ENCODE measurements around the gene RGSL1.

The RGSL1 gene

GRCh38 chr1:182595641-182596240 lies 145.8 kb downstream of the RGSL1 start:
- no peak for TF ChIP-seq FOXP2 (optimal IDR thresholded peaks at IDR 0.05; ENCODE audit: borderline replicate concordance, extremely low read depth, extremely low read length, insufficient read depth)
- no peak for TF ChIP-seq SIN3A (IDR thresholded peaks at IDR 0.05; ENCODE audit: borderline replicate concordance, insufficient read depth, low read length)
- no peak for TF ChIP-seq REST (IDR thresholded peaks at IDR 0.05; ENCODE audit: insufficient read depth in 1 of 2, low read depth in 2 of 2, low read length in 2 of 2)
- no peak for TF ChIP-seq POLR2AphosphoS5 (IDR thresholded peaks at IDR 0.05; ENCODE audit: low read depth, low read length)
- no peak for TF ChIP-seq TAF1 (IDR thresholded peaks at IDR 0.05; ENCODE audit: borderline replicate concordance, insufficient read depth, low read length)

GRCh38 chr1:182596934-182597333 lies 147.0 kb downstream of the RGSL1 start:
- TF ChIP-seq REST (IDR thresholded peaks at IDR 0.05; ENCODE audit: insufficient read depth in 1 of 2, low read depth in 2 of 2, low read length in 2 of 2) (no peak), POLR2AphosphoS5 (IDR thresholded peaks at IDR 0.05; ENCODE audit: low read depth, low read length) (no peak), TAF1 (IDR thresholded peaks at IDR 0.05; ENCODE audit: borderline replicate concordance, insufficient read depth, low read length) (no peak), FOXP2 (optimal IDR thresholded peaks at IDR 0.05; ENCODE audit: borderline replicate concordance, extremely low read depth, extremely low read length, insufficient read depth) (no peak), SIN3A (IDR thresholded peaks at IDR 0.05; ENCODE audit: borderline replicate concordance, insufficient read depth, low read length) (no peak)

- no peak for TF ChIP-seq SIN3A (IDR thresholded peaks at IDR 0.05; ENCODE audit: borderline replicate concordance, insufficient read depth, low read length)
- no peak for TF ChIP-seq FOXP2 (optimal IDR thresholded peaks at IDR 0.05; ENCODE audit: borderline replicate concordance, extremely low read depth, extremely low read length, insufficient read depth)
- TF ChIP-seq TAF1 (IDR thresholded peaks at IDR 0.05; ENCODE audit: borderline replicate concordance, insufficient read depth, low read length), result no peak
- TF ChIP-seq POLR2AphosphoS5 (IDR thresholded peaks at IDR 0.05; ENCODE audit: low read depth, low read length), result no peak
- no peak for TF ChIP-seq REST (IDR thresholded peaks at IDR 0.05; ENCODE audit: insufficient read depth in 1 of 2, low read depth in 2 of 2, low read length in 2 of 2)
Observed at GRCh38 chr1:182598296-182598695, 148.3 kb downstream of the RGSL1 start.

GRCh38 chr1:182599339-182599738 lies 149.4 kb downstream of the RGSL1 start:
- TF ChIP-seq FOXP2 (optimal IDR thresholded peaks at IDR 0.05; ENCODE audit: borderline replicate concordance, extremely low read depth, extremely low read length, insufficient read depth) (no peak), REST (IDR thresholded peaks at IDR 0.05; ENCODE audit: insufficient read depth in 1 of 2, low read depth in 2 of 2, low read length in 2 of 2) (no peak), TAF1 (IDR thresholded peaks at IDR 0.05; ENCODE audit: borderline replicate concordance, insufficient read depth, low read length) (no peak), POLR2AphosphoS5 (IDR thresholded peaks at IDR 0.05; ENCODE audit: low read depth, low read length) (no peak), SIN3A (IDR thresholded peaks at IDR 0.05; ENCODE audit: borderline replicate concordance, insufficient read depth, low read length) (no peak)
